Pons (tissue), 1 donor: Measurements from ENCODE around the gene COMMD7.

ENCODE experiments used
- DNase-seq: peaks from one replicate; pipeline ENCODE4 v3.0.0-alpha.2; 2016; ENCODE audit warnings: low spot score

COMMD7 gene

DNA sequence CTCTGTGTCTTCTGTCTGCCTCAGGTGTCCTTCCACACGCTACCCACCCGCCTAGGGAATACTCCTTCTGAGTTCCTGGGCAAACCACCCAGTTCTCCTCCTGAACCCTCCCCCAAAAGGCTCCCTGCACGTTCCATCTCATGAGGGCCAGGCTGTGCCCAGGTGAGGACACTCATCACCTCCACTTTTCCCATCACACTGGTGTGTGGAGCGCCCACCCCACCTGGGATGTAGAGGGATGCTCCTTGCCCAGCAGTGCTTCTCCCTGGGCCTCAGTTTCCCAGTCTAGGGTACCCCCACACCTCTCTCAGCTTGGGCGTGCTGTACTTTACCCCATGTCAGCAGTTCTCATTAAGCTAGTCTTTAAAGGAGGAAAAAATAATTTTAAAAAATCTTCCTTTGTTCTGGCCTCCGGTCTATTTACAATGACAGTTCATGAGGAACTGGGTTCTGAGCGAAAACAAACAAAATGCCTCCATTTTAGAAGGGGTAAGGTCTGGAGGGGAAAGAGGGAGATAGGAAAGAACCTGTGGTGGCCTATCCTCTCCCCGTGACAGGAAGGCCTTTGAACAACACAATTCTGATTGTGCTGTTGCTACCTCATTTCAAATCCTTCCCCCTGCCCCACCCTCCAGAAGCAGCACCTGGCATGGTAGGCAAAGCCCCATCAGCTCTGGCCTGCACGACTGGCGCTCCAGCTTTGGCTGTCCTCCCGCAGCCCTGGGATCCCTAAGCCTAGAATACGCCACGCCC, 67.9 kb downstream of the COMMD7 start:
- no peak for DNase-seq

DNA sequence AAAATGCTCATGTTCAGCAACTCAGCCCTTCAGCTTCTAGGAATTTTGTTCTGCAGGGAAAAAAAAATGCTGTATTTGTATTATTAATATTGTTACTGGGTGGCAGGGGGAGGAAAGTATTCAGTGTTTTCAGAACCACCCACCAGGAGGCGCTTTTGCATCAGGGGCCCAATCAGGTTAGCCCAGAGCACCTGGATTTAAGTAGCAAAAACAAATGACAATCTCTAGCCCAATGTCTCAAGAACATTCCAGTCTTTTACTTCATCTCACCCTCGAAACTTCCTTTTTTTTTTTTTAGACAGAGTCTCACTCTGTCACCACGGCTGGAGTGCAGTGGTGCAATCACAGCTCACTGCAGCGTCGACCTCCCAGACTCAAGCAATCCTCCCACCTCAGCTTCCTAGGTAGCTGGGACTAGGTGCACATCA, 68.9 kb downstream of the COMMD7 start:
- DNase-seq = peak; percentile 57

DNA sequence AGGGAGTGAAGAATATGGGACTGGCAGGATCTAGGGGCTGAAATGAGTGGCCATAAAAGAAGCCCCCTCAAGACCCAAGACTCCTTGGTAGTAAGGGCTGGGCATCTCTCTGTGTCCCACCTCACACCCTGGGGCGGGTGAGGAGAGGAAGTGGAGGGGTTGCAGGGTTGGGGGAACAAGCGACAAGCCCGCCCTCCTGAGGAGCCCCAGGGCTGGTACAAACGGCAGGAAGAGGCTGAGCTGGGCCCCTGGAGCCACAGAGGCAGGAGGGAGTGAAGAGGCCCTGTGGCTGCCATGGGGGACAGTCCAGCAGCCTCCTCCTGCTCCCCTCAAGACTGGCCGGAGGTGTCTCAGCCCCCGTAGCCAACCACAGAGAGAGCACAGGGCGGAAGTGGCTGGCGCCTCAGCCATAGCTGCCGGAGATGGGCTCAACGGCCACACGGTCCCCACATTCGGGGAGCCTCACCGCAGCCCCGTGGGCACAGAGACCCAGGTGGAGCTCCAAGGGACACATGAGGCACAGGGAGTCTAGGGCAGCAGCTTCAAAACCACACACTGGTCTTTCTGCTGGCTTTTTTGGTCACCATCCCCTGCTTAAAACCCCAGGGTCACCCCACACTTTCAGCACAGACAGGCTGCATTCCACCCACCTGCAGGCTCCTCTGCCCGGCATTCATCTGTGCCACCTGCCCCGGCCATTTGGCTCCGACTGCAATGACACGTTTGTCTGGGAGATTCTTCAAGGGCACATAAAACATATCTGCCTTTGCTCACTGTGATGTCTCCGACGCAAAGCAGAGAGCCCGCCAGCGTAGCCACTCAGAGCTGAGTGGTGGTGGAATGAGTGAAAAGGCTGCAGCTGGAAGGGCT, 70.0 kb downstream of the COMMD7 start:
- no peak for DNase-seq

DNA sequence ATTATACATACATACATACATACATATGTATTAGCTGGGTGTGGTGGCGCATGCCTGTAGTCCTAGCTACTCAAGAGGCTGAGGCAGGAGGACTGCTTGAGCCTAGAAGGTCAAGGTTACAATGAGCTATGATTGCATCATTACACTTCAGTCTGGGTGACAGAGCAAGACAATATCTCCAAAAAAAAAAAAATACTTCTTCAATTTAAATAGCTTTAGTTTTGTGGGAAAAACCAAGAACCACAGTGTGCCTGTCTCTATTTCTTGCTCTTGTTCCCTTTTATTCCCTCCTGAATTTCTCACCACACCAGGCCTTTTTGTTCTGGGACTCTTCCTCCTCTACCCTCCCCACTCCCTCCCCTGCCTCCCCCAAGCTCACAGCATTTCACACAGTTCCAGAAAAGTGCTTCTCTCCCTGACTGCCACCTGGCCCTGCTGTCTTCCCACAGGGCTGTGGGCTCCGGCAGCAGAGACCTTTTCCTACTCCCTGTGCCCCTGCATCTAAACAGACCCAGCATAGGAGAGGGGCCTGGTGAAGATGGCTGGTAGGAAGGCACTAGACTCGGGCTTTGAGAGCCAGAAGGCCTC, 70.8 kb downstream of the COMMD7 start:
- DNase-seq = peak; percentile 31

DNA sequence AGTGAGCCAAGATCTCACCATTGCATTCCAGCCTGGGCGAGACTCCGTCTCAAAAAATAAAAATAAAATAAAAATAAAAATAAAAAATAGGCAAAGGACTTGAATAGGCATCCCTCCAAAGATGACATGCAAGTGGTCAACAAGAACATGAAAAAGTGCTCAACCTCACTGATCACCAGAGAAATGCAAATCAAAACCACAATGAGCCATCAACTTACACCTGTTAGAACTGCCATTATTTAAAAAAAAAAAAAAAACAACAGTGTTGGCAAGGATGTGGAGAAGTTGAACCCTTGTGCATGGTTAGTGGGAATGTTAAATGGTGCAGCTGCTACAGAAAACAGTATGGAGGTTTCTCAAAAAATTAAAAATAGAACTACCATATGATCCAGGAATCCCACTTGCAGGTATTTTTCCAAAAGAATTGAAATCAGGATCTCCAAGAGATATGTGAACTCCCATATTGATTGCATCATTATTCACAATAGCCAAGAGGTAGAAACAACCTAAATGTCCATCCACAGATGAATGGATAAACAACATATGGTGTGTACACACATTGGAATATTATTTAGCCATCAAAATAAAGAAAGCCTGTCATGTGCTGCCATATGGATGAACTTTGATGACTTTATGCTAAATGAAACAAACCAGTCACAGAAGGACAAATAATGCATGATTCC, 72.4 kb downstream of the COMMD7 start:
- DNase-seq = no peak

DNA sequence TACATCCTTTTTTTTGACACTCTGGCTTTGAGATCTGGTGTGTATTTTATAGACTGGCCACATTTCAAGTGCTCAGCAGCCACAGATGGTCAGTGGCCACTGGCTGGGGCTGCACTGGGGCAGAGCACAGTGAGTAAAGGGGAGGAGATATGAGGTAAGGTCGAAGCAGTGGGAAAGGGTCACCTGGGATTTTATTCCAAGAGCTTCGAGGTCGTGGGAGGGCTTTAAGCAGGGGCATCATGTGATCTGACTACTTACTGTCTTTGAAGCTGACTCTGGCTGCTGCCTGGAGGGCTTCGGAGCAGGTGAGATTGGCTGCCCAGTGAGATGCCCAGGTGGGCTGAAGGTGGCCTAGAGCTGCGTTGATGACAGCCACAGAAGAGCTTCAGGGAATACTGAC, 76.2 kb downstream of the COMMD7 start:
- DNase-seq = no peak

DNA sequence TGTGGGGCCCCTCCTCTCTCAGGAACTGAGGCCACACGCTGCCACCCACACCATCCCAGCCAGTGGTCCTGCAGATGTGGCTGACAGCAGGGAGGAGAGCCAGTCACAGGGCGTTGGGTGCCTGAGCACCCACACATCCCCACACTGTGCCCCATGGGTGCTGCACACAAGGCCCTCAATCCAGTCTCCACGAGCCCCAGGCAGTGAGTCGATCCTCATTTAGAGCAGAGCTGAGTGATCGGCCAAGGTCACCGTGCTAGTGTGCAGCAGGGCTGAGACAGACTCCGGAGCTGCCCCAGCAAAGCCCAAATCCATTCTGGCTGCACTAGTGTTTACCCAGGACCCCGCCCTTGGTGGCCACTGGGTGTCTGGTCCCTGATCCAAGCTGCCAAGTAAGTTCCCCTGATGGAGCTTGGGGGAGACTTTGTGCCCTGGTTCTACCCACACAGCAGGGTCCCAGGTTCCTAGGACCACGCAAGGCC, 78.5 kb downstream of the COMMD7 start:
- no peak for DNase-seq

DNA sequence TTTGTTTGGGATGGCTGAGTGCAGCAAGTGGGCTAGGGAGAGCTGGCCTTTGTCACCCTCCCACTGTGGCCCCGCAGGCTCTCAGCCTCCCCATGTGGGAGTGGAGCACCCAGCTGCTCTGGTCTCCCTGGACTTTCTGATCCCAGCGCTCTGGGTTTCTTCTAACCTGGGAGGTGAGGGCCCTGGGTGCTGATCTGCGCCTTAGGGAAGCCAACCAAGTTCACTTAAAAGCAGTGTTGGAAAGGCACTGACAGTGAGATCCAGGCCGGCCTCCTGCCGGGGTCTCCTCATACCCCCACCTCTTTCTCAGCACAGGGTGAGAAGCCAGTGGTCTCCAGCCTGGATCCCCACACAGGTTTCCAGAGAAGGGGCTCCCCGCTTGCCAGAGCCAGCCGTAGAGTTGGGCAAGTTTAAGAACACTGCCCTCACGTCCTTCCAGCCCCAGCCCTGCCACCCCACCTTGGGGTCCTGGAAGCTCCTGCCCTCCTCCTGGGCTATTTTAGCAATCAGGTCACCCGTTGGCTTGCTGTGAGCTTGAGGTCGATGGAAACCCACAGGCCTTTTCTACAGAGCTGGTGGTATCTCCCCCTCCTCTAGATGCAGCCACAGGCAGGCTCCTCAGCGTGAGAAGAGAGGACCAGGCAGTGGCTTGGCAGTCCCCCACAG, 79.1 kb downstream of the COMMD7 start:
- no peak for DNase-seq

DNA sequence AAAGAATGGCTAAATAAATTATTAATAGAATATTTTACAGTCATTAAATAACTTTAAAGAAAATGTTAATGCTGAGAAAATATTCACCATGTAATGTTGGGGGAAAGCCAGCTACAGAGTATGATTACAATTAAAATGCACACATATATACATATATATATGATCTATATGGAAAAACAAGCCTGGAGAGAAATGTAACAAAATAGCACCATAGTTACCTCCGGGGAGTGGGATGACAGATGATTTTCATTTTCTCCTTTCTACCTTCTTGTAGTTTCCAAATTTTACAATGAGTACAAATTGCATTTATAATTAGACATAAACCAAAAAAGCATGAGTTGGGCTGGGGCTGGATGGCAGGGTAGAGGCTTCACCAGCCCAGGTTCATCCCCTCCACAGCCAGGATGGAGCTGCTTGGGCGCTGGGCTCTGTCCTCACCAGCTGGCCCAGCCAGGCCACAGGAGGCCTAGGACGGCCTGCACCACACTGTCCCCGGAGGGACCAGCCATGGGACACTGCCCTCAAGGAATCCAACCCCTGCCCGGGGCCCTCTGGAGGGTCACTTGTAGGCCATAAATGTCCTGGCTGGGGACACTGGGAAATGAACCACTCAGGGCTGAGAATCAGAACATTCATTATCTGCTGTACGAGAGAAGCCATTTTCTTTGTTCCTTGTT, 79.8 kb downstream of the COMMD7 start:
- DNase-seq = no peak

DNA sequence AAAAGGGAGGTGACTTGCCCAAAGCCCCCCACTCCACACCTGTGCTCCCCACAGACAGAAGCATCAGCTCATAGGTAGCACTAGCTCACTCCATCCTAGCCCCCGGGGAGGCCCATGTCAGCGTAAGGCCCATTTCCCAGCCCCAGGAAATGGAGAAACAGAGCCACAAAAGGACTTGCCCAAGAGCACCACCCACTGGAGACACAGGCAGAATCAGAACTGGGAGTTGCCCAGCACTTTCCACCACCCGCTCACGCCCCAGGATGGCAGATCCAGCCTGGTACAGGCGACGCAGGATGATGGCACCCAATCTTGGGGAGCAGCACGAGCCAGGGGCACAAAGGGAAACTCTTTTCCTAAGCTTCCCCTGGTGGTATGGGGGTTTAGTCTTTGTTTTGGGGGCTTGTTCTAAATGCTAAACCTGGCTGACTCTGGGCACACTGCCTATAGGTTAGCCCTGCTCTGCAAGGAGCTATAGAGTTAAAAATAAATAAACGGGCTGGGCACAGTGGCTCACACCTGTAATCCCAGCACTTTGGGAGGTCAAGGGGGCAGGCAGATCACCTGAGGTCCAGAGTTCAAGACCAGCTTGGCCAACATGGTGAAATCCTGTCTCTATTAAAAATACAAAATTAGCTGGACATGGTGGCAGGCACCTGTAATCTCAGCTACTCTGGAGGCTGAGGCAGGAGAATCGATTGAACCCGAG, 81.3 kb downstream of the COMMD7 start:
- DNase-seq = no peak

DNA sequence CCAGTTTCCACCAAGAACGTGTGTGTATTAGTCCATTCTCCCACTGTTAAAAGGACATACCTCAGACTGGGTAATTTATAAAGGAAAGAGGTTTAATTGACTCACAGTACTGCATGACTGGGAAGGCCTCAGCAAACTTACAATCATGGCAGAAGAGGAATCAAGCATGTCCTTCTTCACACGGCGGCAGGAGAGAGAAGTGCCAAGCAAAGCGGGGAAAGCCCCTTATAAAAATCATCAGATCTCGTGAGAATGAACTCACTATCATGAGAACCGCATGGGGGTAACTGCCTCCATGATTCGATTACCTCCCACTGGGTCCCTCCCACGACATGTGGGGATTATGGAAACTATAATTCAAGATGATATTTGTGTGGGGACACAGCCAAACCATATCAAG, 82.6 kb downstream of the COMMD7 start:
- no peak for DNase-seq

DNA sequence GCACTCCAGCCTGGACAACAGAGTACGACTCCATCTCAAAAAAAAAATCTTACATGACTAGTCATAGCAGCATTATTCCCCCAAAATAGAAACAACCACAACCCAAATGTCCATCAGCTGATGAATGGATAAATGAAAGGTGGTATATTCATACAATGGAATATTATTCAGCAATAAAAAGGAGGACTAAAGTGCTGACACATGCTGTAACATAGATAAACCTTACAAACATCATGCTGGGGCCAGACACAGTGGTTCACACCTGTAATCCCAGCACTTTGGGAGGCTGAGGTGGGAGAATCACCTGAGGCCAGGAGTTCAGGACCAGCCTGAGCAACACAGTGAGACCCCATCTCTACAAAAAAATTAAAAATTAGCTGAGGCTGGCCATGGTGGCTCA, 86.4 kb downstream of the COMMD7 start:
- no peak for DNase-seq

DNA sequence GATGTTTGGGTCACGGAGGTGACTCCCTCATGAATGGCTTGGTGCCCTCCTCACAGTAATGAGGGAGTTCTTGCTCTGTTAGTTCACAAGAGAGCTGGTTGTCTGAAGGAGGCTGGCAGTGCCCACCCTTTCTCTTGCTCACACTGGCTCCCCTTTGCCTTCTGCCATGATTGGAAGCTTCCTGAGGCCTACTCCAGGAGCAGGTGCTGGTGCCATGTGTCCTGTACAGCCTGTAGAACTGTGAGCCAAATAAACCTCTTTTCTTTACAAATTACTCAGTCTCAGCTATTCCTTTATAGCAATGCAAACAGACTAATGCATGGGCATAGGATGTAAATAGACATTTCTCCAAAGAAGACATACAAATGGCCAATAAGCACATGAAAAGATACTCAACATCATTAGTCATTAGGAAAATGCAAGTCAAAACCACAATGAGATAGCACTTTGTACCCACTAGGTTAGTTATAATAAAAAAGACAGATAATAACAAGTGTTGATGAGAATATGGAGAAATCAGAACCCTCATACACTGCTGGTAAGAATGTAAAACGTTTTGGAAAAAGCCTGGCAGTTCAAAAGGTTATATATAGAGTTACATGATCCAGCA, 87.3 kb downstream of the COMMD7 start:
- DNase-seq = no peak

DNA sequence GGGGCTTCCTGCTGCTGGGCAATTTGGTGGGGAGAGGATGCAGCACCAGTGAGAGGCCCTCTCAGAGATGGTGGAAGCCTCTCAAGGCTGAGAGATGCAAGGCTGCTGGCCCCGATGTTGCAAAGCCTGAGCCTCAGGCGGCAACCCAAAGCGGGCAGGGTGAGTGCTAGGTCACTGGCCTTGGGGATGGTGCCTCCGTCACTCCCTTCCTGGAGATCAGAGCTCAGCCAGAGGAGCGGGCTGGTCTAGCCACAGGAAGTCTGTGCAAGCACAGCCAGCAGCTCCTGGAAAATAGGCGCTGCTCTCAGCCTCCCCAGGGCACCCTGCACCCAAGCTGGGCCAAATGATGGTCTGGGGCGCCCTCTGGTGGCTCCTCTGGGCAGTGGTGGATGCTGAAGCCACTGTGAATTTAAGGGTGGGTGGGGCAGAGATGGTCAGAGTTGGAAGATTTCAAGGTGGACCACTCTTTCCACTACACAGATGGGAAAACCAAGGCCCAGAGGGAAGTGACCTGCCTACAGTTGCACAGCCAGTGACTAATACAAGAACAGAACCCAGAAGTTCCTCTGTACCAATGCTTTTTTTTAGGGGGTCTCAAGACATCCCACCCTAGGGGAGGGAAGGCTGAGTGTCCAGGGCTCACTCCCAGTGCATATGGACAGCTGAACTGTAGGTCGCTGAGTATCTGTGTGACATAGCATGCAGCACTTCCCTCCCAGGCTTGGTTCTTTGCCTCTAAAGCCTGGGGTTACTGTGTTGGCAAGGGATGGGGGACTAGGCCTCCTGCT, 90.3 kb downstream of the COMMD7 start:
- peak; percentile 77 for DNase-seq
